ENCODE results near the gene BTNL9.
"Not testable (repeated sequence)": the region's sequence is repeated elsewhere in the genome, so short reads cannot be mapped to it uniquely, and the experiment has no call there.

The BTNL9 gene

GRCh38 chr5:181042722-181043121 lies 2.7 kb downstream of the BTNL9 start:
- no peak for DNase-seq (ENCODE audit: low read depth)

DNA sequence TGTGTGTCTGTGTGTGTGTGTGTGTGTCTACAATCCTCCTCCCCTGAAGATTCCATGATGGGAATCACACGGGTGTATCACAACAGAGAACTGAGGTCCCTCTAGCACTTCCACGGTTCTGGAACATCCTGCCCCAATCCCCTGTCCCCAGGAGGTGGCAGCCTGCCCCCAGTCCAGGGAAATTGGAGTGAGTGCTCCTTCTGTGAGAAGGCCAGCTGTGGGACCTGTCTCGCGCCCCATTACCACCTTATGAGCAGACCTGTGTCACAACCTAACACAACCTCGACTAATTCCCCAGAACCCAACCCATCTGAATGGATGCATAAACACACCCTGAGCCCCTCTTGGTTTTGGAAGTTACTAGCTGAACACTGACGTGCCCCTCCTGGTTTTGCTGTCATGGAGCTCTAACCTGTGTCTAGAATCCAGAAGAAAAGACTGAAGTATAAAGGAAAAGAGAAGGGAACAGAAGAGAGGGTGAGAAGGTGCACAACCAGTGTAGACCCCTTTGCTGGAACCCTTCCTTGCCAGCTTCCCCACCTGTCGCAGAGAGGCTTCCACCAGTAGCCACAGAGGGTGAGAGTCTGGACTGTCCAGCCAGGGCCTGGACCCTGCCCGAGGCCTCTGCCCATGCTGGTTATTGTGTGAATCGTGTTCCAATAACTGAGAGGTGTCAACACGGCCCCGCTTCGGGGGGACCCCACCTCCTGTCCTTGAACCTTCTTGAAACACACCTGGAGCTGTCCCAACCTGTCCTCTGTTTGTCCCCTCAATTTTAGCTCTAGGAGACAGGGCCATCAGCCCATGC lies 3.4 kb downstream of the BTNL9 start:
- DNase-seq (ENCODE audit: low read depth): no peak

DNA sequence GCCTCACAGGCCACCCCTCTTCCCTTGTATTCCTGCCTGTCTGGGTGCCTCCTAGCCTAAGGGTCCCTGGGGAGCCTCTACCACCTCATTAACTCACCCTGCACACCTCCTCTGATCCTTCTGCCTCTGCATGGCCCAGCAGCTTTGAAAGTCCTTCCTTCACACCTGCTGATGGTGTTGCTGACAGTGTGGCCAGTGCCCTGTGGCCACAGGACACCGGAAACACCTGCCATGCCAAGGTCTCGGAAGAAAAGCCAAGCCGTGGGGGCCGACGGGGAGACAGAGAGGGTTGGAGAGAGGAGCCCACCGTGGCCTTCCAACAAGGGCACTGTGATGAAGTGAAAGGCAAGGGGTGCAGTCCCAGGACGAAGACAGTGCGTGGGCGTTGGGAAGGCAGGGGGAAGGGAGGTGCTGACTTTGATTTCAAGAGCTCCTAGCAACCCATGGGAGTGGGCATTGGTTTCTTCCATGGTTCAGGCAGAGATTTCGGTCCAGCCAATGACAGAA lies 4.1 kb downstream of the BTNL9 start:
- no peak for DNase-seq (ENCODE audit: low read depth)

DNA sequence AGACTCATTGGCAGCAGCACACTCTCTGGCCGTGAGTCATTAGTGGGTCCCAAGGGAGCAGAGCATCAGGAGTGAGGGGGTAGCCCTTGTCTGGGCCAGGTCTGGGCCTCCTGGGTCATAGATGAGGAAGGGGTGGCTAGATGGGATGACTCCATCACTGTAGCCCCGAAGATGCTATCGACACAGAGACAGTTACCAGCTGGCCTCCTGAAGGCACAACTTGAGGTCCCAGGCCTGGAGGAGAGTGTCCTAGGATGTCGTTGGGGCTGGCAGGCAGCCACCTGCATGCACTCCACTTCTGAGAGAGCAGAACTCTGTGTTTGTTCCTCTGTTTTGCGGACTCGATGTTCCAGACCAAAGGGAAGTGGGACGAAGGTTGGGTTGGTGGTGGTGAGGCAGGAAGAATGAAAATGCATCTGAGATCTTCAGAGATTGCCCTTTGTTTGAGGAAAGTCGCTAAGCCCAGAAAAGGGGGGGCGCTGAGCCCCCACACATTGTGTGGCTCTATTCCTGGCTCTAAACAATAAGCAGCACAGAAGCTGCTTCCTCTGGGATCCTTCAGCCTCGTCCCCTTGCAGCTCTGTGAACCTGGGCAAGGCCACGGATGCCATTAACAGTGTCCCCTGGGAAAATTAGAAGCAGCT lies 4.7 kb downstream of the BTNL9 start:
- no peak for DNase-seq (ENCODE audit: low read depth)

DNA sequence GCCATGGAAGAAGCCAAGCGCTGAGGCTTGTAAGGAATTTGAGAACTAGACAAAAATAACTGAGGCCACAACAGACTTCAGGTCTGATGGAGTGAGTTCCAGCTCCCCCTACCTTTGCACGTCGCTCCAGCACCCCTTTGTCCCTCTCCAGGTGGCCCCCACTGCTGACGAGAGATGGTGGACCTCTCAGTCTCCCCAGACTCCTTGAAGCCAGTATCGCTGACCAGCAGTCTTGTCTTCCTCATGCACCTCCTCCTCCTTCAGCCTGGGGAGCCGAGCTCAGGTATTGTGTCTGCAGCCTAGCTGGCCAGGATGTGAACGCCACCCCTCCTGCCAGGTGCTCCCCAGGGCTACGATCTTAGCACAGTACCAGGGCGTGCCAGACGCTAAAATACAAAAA lies 5.2 kb downstream of the BTNL9 start:
- DNase-seq (ENCODE audit: low read depth): no peak

- DNase-seq (ENCODE audit: low read depth): not testable (repeated sequence)
Measured at GRCh38 chr5:181045857-181046256, 5.8 kb downstream of the BTNL9 start.

DNA sequence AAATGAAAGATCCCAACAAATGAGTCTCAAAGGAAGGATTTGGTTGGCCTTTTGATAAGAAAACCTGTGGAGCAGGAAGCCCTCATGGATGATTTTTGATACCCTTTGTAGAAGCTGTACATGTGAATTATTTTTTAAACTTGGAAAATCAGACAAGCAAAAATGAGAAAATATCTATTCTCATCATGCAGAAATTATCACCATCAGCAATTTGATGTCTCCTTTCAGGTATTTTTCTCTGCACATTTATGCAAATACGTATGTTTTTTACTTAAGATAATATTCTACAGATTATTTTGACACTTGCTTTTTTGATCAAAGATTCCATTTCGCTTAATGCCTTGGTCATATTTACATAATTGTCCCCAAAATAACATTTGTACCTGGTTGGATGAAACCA lies 7.2 kb downstream of the BTNL9 start:
- DNase-seq (ENCODE audit: low read depth): no peak

DNA sequence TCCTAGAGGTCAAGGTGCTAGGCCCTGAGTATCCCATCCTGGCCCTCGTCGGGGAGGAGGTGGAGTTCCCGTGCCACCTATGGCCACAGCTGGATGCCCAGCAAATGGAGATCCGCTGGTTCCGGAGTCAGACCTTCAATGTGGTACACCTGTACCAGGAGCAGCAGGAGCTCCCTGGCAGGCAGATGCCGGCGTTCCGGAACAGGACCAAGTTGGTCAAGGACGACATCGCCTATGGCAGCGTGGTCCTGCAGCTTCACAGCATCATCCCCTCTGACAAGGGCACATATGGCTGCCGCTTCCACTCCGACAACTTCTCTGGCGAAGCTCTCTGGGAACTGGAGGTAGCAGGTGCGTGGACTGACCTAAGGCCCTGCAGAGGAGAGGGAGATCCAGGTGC lies 7.9 kb downstream of the BTNL9 start:
- DNase-seq (ENCODE audit: low read depth): no peak

DNA sequence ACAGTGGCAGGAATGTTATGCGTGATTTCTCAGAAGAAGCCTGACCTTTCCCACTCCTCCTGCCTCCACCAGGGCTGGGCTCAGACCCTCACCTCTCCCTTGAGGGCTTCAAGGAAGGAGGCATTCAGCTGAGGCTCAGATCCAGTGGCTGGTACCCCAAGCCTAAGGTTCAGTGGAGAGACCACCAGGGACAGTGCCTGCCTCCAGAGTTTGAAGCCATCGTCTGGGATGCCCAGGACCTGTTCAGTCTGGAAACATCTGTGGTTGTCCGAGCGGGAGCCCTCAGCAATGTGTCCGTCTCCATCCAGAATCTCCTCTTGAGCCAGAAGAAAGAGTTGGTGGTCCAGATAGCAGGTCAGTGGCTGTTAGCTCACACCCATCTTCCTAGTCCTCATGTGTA lies 9.9 kb downstream of the BTNL9 start:
- no peak for DNase-seq (ENCODE audit: low read depth)

DNA sequence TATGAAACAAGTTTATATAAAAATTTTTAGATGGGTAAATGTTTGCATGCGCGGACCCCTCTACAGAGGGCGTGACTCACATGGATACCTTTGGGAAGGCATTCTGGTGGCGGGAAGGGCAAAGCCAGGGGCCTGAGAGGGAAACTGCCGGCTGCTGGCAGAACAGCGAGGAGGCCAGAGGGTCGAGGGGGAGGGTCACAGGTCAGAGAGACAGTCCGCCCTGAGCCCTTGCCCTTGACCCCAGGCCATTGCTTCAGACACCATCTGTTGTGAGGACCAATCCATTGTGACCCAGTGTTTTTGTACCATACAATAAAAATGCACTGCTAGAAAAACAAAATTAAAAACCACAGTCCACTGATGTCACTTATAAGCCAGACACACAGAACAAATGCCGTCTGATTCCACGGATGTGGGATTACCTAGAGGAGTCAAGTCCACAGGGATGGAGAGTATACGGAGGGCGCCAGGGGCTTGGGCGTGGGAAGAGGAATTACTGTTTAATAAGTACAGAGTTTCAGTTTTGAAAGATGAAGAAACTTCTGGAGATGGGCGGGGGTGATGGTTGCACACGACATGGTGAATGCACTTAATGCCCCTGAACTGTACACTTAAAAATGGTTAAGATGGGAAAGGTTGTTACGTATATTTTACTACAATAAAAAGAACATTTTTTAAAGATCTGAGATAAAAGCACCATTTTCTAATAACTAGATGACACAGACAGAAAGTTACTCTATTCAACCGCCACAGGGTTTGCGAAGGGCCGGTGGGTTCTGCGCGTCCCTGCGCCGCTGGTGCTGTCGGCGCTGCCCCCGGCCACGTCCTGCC lies 12.0 kb downstream of the BTNL9 start:
- DNase-seq (ENCODE audit: low read depth): no peak

DNA sequence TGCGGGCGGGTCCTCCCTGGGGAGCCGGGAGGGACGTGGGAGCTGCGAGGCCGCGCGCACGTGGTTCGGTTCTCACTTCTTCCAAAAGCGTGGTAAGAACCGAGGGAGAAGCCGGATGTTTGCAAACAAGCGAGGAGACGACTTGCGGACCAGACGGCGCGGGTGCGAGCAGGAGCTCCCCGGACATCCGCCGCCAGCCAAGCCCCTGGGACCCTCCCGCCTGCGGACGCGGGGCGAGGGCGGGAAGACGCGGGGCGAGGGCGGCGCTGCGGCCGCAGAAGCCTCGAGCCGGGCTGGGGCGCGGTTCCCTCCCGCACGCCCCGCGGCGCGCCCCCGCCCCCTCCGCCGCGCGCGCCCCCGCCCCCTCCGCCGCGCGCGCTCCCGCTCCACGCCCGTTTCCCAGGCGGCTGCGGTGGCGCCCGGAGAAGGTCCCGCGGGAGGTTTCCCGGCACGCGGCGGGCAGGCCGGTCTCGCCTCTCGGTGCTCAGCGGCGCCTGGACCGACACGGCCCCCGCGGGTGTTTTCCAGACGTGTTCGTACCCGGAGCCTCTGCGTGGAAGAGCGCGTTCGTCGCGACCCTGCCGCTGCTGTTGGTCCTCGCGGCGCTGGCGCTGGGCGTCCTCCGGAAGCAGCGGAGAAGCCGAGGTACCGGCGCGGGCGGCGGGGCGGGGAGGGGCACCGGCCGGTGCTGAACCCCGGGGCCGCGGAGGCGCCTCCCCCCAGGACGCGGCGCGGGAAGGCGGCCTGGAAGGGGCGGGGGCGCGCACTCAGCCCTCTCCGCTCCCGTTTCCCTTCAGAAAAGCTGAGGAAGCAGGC lies 12.8 kb downstream of the BTNL9 start:
- no peak for DNase-seq (ENCODE audit: low read depth)

DNA sequence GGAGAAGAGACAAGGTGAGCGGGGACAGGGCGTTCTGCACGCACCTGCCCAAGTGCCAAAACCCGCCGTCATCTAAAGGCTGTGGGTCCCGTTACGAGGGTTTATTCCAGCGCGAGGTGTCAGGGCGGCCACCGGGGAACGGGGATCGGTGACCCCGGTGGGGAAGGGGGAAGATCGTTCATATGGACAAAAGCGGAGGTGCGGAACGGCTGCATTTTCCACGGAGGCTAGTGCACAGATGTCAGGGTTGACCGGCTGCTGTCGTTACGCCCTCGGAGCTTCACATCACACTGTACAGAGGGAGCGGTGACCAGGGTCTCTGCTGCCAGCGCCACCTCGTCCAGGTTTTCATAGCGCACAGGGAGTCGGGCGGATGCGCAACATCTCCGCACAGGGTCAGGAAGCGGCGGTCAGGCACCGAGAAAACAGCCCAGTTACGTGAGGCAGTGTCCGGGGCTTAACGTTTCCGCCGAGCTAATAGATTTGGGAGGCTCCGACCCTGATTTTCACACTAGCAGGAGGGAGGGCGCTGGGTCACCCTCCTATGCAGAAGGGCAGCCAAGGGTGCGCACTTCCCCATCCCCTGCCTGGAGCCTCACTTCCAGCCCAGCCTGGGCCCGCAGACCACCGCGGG lies 13.5 kb downstream of the BTNL9 start:
- no peak for DNase-seq (ENCODE audit: low read depth)

DNA sequence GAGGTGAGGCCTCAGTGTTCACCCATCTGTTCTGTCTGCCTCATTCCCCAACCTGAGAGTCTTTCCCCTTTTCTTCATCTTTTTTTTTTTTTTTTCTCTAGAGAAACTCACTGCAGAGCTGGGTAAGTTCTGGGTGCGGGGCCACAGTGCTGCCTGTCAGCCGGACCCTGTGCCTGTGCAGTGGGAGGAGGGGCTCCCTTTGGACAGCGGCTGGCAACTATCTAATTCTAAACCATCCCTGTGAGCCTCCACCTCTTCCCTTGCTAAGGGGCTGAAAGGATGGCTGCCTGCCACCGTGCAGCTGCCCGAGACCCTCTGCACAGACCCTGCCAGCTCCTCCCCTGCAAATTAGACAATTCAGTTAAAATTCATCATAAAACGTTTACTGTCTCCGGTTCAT lies 14.1 kb downstream of the BTNL9 start:
- no peak for DNase-seq (ENCODE audit: low read depth)

GRCh38 chr5:181054871-181055459 lies 14.9 kb downstream of the BTNL9 start:
- DNase-seq (ENCODE audit: low read depth): no peak

DNA sequence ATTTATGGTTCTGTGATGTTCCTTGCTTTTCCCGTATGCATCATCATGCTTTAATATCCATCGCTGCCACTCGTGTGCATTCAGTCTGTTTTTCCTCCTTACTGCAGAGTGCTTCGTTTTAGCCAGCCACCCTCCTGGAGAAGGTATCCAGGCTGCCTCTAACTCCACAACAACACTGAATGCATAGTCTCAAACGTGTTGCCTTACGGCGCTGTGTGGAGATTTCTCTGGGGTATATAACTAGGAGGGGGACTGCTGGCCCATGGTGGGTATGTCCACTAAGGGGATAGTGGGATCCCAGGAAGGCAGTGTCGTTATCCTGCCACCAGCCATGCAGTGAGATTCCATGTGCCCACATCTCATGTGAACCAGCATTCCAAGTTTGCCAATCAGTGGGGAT lies 16.4 kb downstream of the BTNL9 start:
- DNase-seq (ENCODE audit: low read depth): no peak

GRCh38 chr5:181058321-181058720 lies 18.3 kb downstream of the BTNL9 start:
- no peak for DNase-seq (ENCODE audit: low read depth)

- DNase-seq (ENCODE audit: low read depth): no peak
Measured at GRCh38 chr5:181058786-181059296, 18.8 kb downstream of the BTNL9 start.

DNA sequence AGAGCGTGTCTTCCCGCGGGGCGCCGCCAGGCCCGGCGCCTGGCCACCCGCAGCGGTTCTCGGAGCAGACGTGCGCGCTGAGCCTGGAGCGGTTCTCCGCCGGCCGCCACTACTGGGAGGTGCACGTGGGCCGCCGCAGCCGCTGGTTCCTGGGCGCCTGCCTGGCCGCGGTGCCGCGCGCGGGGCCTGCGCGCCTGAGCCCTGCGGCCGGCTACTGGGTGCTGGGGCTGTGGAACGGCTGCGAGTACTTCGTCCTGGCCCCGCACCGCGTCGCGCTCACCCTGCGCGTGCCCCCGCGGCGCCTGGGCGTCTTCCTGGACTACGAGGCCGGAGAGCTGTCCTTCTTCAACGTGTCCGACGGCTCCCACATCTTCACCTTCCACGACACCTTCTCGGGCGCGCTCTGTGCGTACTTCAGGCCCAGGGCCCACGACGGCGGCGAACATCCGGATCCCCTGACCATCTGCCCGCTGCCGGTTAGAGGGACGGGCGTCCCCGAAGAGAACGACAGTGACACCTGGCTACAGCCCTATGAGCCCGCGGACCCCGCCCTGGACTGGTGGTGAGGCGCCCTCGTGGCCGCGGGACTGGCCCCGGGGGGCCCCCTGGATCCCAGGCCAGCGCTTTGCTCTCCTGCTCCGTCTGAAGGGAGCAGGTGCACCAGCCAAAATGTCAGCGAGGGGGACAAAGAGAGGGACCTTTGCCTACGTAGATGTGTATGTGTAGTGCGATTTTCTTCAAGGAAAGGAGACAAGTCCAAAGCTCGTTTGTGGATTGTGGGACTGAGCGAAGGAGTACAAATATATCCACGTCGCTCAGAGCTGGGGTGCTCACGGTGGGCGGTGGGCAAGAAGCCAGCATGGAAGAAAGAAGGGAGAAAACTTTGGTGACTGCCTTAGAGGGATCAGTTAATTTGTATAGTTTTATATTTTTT lies 19.5 kb downstream of the BTNL9 start:
- DNase-seq (ENCODE audit: low read depth): no peak

DNA sequence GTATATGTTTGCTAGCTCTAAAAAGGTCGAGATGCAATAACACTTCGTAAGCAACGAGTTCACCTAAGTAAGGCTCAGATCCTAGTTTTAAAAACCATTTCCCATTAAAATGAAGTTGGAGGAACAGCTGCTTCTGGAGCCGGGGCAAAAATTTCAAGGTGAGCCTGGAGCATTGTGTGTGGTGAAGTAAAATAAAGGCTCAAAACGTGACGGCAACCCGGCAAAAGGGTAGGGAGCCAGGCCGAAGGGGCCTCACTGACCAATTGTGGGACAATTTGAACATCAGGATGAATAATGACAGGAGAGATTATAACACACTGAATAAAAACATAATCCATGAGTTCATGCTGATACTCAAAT lies 20.1 kb downstream of the BTNL9 start:
- DNase-seq (ENCODE audit: low read depth): no peak

GRCh38 chr5:181060924-181061323 lies 20.9 kb downstream of the BTNL9 start:
- no peak for DNase-seq (ENCODE audit: low read depth)
